HG03039 (cell line): ENCODE results near the gene FLCN.

Experiments
- ATAC-seq: cut with Tn5 transposase; IDR thresholded peaks from one replicate; pipeline ENCODE4 v1.9.1; 2021; ENCODE audit warnings: mild to moderate bottlenecking, moderate library complexity; ENCODE audit not compliant: unreplicated experiment

Gene FLCN

DNA sequence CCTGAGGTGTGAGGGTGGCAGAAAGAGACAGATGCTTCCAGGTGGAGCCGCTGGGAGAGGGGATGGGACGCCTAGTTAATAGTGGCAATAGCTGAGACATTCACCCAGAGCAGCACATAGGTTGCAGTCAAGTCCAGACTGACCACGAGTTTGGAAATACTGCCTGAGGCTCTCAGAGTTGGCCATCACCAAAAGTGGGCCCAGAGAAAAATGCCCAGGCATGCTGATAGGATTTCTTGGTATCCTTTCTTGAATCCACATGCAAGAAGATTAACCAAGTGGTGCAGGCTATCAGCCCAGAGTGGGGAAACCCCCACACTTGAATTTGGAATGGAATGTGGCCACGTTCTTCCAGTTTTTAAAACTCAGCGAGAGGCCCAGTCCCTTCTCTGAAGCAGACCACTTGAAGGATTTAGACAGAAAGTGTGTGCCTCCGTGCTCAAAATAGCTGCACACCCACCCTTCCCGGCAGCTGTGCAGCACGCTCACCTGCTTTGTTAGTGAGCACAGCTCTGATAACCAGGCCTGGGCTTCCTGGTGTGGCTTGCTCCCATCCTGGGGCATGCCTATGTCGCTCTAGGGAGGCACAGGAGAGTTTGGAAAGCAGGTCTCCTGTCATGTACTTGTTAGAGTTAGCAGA is 66.5 kb downstream of the FLCN start:
- ATAC-seq: no peak

DNA sequence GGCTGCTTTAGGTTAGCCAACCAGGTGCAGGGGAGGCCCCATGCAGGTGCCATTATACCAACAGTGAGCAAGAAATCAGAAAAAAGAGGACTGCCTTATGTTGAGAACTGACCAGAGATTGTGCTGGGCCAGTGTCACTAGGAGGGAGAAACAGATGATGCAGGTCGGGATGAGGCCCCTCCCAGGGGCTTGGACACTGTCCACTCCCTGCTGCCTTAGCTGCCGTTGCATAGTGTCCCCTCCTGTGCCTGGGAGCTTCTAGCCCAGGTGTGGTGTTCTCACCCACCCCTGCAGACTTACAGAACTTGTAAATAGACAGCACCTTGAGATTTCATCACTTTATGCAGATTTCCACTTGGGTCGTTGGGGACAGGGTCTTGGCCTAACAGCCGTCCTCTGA is 67.6 kb downstream of the FLCN start:
- no peak for ATAC-seq

DNA sequence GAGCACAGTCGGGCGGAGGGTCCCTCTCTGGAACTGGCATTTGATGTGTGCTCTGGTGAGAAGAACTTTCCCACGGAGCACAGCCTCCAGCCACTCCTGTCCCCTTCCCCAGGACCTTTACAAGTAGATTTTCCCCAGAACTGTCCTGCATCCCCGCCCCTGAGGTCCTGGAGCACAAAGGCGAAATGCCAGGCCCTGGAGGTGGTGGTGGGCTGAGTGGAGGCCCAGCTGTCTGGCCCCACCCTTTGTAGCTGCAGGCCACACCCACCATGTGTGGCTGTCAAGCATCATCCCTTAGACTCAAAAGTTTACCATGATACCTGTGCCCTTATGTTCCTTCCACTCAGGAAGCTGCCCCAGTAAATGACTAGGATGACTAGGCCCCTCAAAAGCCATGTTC is 68.6 kb downstream of the FLCN start:
- no peak for ATAC-seq

DNA sequence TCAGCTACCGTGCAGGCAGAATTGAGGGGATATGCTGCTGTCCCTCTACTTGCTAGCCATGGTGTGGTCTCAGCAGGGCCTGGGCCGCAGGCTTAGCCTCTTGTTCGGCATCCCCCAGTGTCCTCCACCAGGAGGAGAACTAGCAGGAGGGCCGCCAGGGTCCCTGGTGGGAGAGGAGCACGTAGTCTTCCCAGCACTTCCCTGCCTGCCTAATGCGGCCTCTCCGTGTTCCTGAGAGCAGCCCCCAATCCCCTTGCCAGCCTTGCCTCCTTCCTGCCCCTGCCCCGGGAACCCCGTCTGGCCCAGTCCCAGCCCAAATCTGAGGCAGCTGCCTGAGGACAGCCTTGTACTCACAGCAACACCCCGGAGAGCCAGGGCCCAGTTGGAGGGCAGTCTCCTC is 69.0 kb downstream of the FLCN start:
- no peak for ATAC-seq

DNA sequence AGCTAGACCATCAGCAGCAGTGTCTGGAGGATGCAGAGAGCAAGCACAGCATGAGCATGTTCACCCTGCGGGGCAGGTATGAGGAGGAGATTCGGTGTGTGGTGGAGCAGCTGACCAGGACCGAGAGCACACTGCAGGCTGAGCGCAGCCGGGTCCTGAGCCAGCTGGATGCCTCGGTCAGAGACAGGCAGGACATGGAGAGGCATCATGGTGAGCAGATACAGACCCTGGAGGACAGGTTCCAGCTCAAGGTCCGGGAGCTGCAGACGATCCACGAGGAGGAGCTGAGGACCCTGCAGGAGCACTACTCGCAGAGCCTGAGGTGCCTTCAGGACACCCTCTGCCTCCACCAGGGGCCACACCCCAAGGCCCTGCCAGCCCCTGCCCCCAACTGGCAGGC is 69.6 kb downstream of the FLCN start:
- no peak for ATAC-seq

DNA sequence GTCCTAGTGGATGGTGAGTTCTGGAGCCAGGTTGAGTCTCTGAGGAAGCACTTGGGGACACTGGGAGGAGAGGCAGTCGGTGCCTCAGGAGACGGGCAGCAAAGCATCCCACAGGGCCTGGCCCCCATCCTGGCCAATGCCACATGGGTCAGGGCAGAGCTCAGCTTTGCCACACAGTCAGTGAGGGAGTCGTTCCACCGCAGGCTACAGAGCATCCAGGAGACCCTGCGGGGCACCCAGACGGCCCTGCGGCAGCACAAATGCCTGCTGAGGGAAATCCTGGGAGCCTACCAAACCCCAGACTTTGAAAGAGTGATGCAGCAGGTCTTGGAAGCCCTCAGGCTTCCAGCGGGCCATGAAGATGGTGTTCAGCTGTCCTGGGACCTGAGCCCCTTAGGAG is 70.5 kb downstream of the FLCN start:
- ATAC-seq: no peak

DNA sequence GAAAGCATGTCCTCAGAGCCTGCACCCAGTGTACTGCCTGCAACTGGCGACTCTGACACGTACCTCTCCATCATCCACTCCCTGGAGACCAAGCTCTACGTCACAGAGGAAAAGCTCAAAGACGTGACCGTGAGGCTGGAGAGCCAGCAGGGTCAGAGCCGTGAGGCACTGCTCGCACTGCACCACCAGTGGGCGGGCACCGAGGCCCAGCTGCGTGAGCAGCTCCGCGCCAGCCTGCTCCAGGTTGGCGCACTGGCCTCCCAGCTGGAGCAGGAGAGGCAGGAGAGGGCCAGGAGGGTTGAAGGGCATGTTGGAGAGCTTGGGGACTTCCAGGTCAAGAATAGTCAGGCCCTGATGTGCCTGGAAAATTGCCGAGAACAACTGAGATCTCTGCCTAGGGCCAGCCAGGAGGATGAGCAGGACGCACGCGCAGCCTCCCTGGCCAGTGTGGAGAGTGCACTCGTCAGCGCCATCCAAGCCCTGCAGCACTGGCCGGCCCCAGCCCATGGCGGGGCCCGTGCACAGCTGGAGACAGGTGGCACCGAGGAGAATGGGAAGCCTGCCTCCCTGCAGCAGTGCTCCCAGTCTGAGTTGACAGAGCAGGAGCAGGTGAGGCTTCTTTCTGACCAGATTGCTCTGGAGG is 71.2 kb downstream of the FLCN start:
- ATAC-seq: no peak

DNA sequence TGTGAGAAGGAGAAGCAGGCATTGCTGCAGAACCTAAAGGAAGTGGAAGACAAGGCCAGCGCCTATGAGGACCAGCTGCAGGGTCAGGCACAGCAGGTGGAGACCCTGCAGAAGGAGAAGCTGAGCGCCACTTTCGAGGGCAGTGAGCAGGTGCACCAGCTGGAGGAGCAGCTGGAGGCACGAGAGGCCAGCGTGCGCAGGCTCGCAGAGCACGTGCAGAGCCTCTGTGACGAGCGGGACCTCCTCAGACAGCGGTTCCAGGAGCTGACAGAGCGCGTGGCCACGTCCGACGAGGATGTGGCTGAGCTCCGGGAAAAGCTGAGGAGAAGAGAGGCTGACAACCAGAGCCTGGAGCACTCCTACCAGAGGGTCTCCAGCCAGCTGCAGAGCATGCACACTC is 72.3 kb downstream of the FLCN start:
- ATAC-seq: no peak

DNA sequence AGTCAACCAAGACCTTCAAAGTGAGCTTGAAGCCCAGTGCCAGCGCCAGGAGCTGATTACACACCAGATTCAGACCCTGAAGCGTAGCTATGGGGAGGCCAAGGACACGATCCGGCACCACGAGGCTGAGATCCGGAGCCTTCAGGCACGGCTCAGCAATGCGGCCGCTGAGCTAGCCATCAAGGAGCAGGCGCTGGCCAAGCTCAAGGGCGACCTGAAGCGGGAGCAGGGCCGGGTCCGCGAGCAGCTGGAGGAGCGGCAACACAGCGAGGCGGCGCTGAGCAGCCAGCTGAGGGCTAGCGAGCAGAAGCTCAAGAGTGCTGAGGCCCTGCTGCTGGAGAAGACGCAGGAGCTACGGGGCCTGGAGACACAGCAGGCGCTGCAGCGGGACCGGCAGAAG is 72.8 kb downstream of the FLCN start:
- ATAC-seq: no peak
